ENCODE results near the gene DXO. TPM values are rescaled to one million over a fixed set of nuclear protein-coding genes. Genes with fewer than 3 reads are reported as not detected.

DXO gene
- total and polyA plus RNA-seq, 5 donors from 2014 or later = 8.4 to 47.7 (median 10.0) TPM

DNA sequence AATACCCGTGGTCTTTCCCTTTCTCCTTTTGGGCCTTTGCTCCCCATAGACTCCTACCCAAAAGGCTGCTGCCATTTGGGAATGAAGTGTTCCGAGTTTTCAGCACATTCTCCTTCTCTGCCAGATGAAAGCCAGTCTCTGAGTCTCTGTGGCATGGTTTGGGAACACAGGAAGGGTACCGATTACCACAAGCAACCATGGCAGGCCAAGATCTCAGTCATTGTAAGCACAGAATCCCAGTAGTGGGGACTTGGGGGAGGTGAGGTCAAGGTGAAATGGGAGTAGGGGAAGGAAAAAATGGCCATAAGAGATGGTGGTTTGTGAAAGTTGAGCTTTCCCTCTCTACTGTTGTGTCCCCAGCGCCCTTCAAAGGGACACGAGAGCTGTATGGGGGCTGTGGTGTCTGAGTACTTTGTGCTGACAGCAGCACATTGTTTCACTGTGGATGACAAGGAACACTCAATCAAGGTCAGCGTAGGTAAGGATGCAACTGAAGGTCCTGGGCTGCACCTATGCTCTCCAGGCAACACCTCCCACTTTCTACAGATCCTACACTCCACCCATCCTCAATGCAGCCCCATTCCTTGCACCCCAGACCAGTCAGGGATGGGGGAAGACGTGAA is 21.9 kb downstream of the DXO start:
- DNase-seq = no peak
- H3K36me3 Mint-ChIP-seq = peaks cover 28% of the 10 kb centered on the region
- H3K4me1 ChIP-seq (ENCODE audit: control insufficient read depth, insufficient read depth, low read length, poor library complexity, severe bottlenecking) = no peaks in the 10 kb centered on the region

DNA sequence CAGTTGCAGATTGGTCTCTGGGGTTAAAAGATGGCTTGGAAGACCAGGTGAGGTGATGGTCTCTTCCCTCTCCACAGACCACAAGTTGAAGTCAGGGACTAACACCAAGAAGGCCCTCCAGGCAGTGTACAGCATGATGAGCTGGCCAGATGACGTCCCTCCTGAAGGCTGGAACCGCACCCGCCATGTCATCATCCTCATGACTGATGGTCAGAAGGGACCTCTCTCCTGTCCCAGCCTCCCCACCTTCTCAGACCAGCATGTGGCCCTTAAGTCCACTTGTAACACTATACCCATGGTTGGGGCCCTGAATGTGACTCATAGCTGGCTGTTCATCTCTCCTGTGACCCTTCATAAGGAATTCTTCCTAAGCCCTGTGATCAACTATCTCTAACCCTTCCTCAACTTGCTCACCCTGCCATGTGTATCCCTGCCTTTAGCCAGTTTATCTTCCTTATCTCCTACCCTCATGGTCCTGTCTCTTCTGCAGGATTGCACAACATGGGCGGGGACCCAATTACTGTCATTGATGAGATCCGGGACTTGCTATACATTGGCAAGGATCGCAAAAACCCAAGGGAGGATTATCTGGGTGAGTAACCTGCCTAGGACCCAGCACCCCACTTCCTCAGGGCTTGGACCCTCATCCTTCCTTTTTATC is 23.1 kb downstream of the DXO start:
- peaks cover 0 to 2% (median 0%) of the 10 kb centered on the region in 7 donors for H3K9me3 Mint-ChIP-seq
- DNase-seq = no peak
- ATAC-seq (ENCODE audit: low read depth in 2 of 2) = no peak
- Histone ChIP-seq H3K27ac (ENCODE audit: insufficient read depth, low read length, poor library complexity, severe bottlenecking) (no peak overlapping the region), H3K4me3 (ENCODE audit: low read depth, low read length) (no peak overlapping the region), H3K36me3 (ENCODE audit: control insufficient read depth, insufficient read depth, low read length) (peaks cover 20% of the 10 kb centered on the region), H3K4me1 (ENCODE audit: control insufficient read depth, insufficient read depth, low read length, poor library complexity, severe bottlenecking) (no peaks in the 10 kb centered on the region), H3K9me3 (ENCODE audit: control insufficient read depth in 2 of 2, low read length in 2 of 2) (no peaks in the 10 kb centered on the region), H3K27me3 (ENCODE audit: control insufficient read depth, insufficient read depth, low read length) (no peaks in the 10 kb centered on the region)
- H3K4me3 Mint-ChIP-seq = no peak overlapping the region
- H3K27me3 Mint-ChIP-seq = peaks cover 18% of the 10 kb centered on the region
- H3K4me1 Mint-ChIP-seq = peaks cover 0 to 8% (median 2%) of the 10 kb centered on the region in 4 donors
- peak overlapping the region in 1 of 3 donors; percentile 62 for H3K27ac Mint-ChIP-seq
- peaks cover 17% of the 10 kb centered on the region for H3K36me3 Mint-ChIP-seq

More for the DNA sequence above, 21.9 kb downstream of the DXO start:
- ATAC-seq (ENCODE audit: low read depth in 2 of 2) = no peak
- H3K4me3 ChIP-seq (ENCODE audit: low read depth, low read length) = no peak overlapping the region
- no peak overlapping the region for H3K27ac ChIP-seq (ENCODE audit: insufficient read depth, low read length, poor library complexity, severe bottlenecking)
- Mint-ChIP-seq H3K27ac (peak overlapping the region; percentile 62 to 76 (median 62)), H3K9me3 (peaks cover 0 to 2% (median 0%) of the 10 kb centered on the region in 7 donors), H3K4me3 (no peak overlapping the region), H3K4me1 (peaks cover 0 to 8% (median 2%) of the 10 kb centered on the region in 4 donors), H3K27me3 (peaks cover 8% of the 10 kb centered on the region)
- H3K27me3 ChIP-seq (ENCODE audit: control insufficient read depth, insufficient read depth, low read length) = no peaks in the 10 kb centered on the region
- no peaks in the 10 kb centered on the region for H3K9me3 ChIP-seq (ENCODE audit: control insufficient read depth in 2 of 2, low read length in 2 of 2)
- H3K36me3 ChIP-seq (ENCODE audit: control insufficient read depth, insufficient read depth, low read length) = peaks cover 31% of the 10 kb centered on the region

DNA sequence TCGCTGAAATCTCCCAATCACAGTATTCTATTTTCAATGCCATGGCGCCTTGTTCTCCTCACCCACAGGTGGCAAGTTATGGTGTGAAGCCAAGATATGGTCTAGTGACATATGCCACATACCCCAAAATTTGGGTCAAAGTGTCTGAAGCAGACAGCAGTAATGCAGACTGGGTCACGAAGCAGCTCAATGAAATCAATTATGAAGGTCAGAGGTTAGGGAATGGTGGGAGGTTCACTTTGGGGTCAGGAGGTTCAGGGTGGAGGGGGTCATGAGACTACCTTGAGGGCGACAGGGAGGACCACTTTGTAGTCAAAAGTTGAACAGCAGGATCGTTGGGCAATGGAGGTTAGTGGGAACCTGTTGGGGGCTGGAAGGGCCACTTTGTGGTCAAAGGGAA is 23.6 kb downstream of the DXO start:
- H3K36me3 ChIP-seq (ENCODE audit: control insufficient read depth, insufficient read depth, low read length) = peaks cover 14% of the 10 kb centered on the region
- ATAC-seq (ENCODE audit: low read depth in 2 of 2) = no peak
- no peak for DNase-seq
- peaks cover 21% of the 10 kb centered on the region for H3K27me3 Mint-ChIP-seq
- H3K27ac Mint-ChIP-seq = peak overlapping the region in 2 of 3 donors; percentile 25 to 62
- no peaks in the 10 kb centered on the region for H3K27me3 ChIP-seq (ENCODE audit: control insufficient read depth, insufficient read depth, low read length)
- peaks cover 0 to 8% (median 2%) of the 10 kb centered on the region in 4 donors for H3K4me1 Mint-ChIP-seq
- H3K9me3 ChIP-seq (ENCODE audit: control insufficient read depth in 2 of 2, low read length in 2 of 2) = no peaks in the 10 kb centered on the region
- H3K27ac ChIP-seq (ENCODE audit: insufficient read depth, low read length, poor library complexity, severe bottlenecking) = no peak overlapping the region
- H3K4me3 Mint-ChIP-seq = no peak overlapping the region
- peaks cover 0 to 2% (median 0%) of the 10 kb centered on the region in 7 donors for H3K9me3 Mint-ChIP-seq
- no peaks in the 10 kb centered on the region for H3K4me1 ChIP-seq (ENCODE audit: control insufficient read depth, insufficient read depth, low read length, poor library complexity, severe bottlenecking)
- no peak overlapping the region for H3K4me3 ChIP-seq (ENCODE audit: low read depth, low read length)
- peaks cover 11% of the 10 kb centered on the region for H3K36me3 Mint-ChIP-seq

DNA sequence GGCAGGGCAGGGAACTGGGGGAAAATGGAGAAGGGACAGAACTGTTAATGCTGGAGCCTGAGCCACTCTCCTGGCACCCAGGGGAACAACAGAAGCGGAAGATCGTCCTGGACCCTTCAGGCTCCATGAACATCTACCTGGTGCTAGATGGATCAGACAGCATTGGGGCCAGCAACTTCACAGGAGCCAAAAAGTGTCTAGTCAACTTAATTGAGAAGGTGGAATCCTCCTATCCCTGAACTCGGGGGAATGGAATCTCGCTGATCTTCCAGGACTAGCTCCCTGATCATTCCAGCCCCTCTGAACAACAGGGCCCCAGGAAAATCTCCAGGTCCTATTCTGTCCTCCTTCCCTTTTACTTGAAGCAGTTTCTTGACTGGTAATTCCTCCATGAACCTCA is 24.1 kb downstream of the DXO start:
- ATAC-seq (ENCODE audit: low read depth in 2 of 2) (no peak), DNase-seq (no peak)
- H3K4me1 ChIP-seq (ENCODE audit: control insufficient read depth, insufficient read depth, low read length, poor library complexity, severe bottlenecking) = no peaks in the 10 kb centered on the region
- peaks cover 12% of the 10 kb centered on the region for H3K36me3 ChIP-seq (ENCODE audit: control insufficient read depth, insufficient read depth, low read length)
- H3K27me3 ChIP-seq (ENCODE audit: control insufficient read depth, insufficient read depth, low read length) = no peaks in the 10 kb centered on the region
- Mint-ChIP-seq H3K4me1 (peaks cover 0 to 4% (median 1%) of the 10 kb centered on the region in 4 donors), H3K27ac (peak overlapping the region in 2 of 3 donors; percentile 25 to 54), H3K4me3 (no peak overlapping the region), H3K27me3 (peaks cover 21% of the 10 kb centered on the region), H3K36me3 (peaks cover 7% of the 10 kb centered on the region), H3K9me3 (peaks cover 0 to 2% (median 0%) of the 10 kb centered on the region in 7 donors)
- no peaks in the 10 kb centered on the region for H3K9me3 ChIP-seq (ENCODE audit: control insufficient read depth in 2 of 2, low read length in 2 of 2)
- no peak overlapping the region for H3K27ac ChIP-seq (ENCODE audit: insufficient read depth, low read length, poor library complexity, severe bottlenecking)
- no peak overlapping the region for H3K4me3 ChIP-seq (ENCODE audit: low read depth, low read length)

DNA sequence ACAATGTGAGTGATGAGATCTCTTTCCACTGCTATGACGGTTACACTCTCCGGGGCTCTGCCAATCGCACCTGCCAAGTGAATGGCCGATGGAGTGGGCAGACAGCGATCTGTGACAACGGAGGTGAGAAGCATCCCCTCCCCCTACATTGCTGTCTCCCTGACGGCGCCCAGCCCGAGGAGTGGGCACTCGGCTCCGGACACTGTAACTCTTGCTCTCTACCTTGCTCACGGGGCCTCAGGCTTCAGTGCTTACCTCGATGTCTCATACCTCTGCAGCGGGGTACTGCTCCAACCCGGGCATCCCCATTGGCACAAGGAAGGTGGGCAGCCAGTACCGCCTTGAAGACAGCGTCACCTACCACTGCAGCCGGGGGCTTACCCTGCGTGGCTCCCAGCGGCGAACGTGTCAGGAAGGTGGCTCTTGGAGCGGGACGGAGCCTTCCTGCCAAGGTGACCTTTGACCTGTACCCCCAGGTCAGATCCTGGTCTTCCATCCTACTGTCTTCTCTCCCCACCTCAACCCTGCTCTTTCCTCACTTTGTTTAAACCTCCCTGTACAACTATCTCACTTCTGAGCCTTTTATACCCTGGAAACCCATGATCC is 24.8 kb downstream of the DXO start:
- Histone ChIP-seq H3K4me1 (ENCODE audit: control insufficient read depth, insufficient read depth, low read length, poor library complexity, severe bottlenecking) (no peaks in the 10 kb centered on the region), H3K4me3 (ENCODE audit: low read depth, low read length) (no peak overlapping the region), H3K36me3 (ENCODE audit: control insufficient read depth, insufficient read depth, low read length) (peaks cover 10% of the 10 kb centered on the region), H3K27me3 (ENCODE audit: control insufficient read depth, insufficient read depth, low read length) (no peaks in the 10 kb centered on the region), H3K9me3 (ENCODE audit: control insufficient read depth in 2 of 2, low read length in 2 of 2) (no peaks in the 10 kb centered on the region), H3K27ac (ENCODE audit: insufficient read depth, low read length, poor library complexity, severe bottlenecking) (no peak overlapping the region)
- H3K27ac Mint-ChIP-seq = no peak overlapping the region
- no peak overlapping the region for H3K4me3 Mint-ChIP-seq
- peaks cover 0 to 4% (median 0%) of the 10 kb centered on the region in 7 donors for H3K9me3 Mint-ChIP-seq
- H3K27me3 Mint-ChIP-seq = peaks cover 21% of the 10 kb centered on the region
- peaks cover 4% of the 10 kb centered on the region for H3K36me3 Mint-ChIP-seq
- ATAC-seq (ENCODE audit: low read depth in 2 of 2) = no peak
- no peaks in the 10 kb centered on the region for H3K4me1 Mint-ChIP-seq
- DNase-seq = no peak

DNA sequence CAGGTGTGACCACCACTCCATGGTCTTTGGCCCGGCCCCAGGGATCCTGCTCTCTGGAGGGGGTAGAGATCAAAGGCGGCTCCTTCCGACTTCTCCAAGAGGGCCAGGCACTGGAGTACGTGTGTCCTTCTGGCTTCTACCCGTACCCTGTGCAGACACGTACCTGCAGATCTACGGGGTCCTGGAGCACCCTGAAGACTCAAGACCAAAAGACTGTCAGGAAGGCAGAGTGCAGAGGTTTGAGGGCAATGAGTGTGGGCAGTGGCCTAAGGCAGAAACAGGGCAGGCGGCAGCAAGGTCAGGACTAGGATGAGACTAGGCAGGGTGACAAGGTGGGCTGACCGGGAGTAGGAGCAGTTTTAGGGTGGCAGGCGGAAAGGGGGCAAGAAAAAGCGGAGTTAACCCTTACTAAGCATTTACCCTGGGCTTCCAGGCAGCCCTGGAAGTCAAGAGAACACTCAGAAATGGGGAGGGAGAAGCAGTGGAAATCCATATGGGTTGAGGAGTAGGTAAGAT is 25.5 kb downstream of the DXO start:
- Histone ChIP-seq H3K27ac (ENCODE audit: insufficient read depth, low read length, poor library complexity, severe bottlenecking) (no peak overlapping the region), H3K4me3 (ENCODE audit: low read depth, low read length) (no peak overlapping the region), H3K36me3 (ENCODE audit: control insufficient read depth, insufficient read depth, low read length) (peaks cover 3% of the 10 kb centered on the region), H3K9me3 (ENCODE audit: control insufficient read depth in 2 of 2, low read length in 2 of 2) (no peaks in the 10 kb centered on the region), H3K4me1 (ENCODE audit: control insufficient read depth, insufficient read depth, low read length, poor library complexity, severe bottlenecking) (no peaks in the 10 kb centered on the region), H3K27me3 (ENCODE audit: control insufficient read depth, insufficient read depth, low read length) (no peaks in the 10 kb centered on the region)
- H3K27me3 Mint-ChIP-seq = peaks cover 21% of the 10 kb centered on the region
- H3K4me1 Mint-ChIP-seq = no peaks in the 10 kb centered on the region
- H3K9me3 Mint-ChIP-seq = peaks cover 0 to 4% (median 0%) of the 10 kb centered on the region in 7 donors
- no peak overlapping the region for H3K4me3 Mint-ChIP-seq
- ATAC-seq (ENCODE audit: low read depth in 2 of 2) (no peak), DNase-seq (no peak)
- no peak overlapping the region for H3K27ac Mint-ChIP-seq
- peaks cover 4% of the 10 kb centered on the region for H3K36me3 Mint-ChIP-seq

DNA sequence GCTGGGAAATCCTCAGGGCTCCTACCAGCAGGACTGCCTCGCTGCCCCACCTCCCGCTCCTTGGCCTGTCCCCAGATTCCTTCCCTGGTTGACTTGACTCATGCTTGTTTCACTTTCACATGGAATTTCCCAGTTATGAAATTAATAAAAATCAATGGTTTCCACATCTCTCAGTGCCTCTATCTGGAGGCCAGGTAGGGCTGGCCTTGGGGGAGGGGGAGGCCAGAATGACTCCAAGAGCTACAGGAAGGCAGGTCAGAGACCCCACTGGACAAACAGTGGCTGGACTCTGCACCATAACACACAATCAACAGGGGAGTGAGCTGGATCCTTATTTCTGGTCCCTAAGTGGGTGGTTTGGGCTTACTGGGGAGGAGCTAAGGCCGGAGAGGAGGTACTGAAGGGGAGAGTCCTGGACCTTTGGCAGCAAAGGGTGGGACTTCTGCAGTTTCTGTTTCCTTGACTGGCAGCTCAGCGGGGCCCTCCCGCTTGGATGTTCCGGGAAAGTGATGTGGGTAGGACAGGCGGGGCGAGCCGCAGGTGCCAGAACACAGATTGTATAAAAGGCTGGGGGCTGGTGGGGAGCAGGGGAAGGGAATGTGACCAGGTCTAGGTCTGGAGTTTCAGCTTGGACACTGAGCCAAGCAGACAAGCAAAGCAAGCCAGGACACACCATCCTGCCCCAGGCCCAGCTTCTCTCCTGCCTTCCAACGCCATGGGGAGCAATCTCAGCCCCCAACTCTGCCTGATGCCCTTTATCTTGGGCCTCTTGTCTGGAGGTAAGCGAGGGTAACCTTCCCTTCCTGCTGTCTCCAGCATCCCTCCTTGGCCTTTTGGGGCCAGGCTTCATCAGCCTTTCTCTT is 26.2 kb downstream of the DXO start, which contains the start of gene CFB:
Gene CFB (plus strand): TSS at position 589 of the 863 bp plus-strand sequence. CDS start 127 bp downstream, at position 716.
- Mint-ChIP-seq H3K4me3 (peak within 1 kb of the TSS in 1 of 4 donors; percentile 61), H3K27ac (no peak within 1 kb of the TSS)
- DNase-seq = no peak

More for the DNA sequence above, 26.2 kb downstream of the DXO start, which contains the start of gene CFB:
- H3K36me3 ChIP-seq (ENCODE audit: control insufficient read depth, insufficient read depth, low read length) = no peaks in the 10 kb centered on the region
- H3K4me3 ChIP-seq (ENCODE audit: low read depth, low read length) = no peak within 1 kb of the TSS
- no peak within 1 kb of the TSS for H3K27ac ChIP-seq (ENCODE audit: insufficient read depth, low read length, poor library complexity, severe bottlenecking)
- peaks cover 1% of the 10 kb centered on the region for H3K36me3 Mint-ChIP-seq
- H3K27me3 ChIP-seq (ENCODE audit: control insufficient read depth, insufficient read depth, low read length) = no peaks in the 10 kb centered on the region
- peaks cover 21% of the 10 kb centered on the region for H3K27me3 Mint-ChIP-seq
- no peaks in the 10 kb centered on the region for H3K9me3 ChIP-seq (ENCODE audit: control insufficient read depth in 2 of 2, low read length in 2 of 2)
- no peak for ATAC-seq (ENCODE audit: low read depth in 2 of 2)
- no peaks in the 10 kb centered on the region for H3K4me1 Mint-ChIP-seq
- H3K4me1 ChIP-seq (ENCODE audit: control insufficient read depth, insufficient read depth, low read length, poor library complexity, severe bottlenecking) = no peaks in the 10 kb centered on the region
- peaks cover 0 to 4% (median 0%) of the 10 kb centered on the region in 7 donors for H3K9me3 Mint-ChIP-seq
